Vagina (tissue), 2 donors: ENCODE data around the gene IL11RA. TPM values are rescaled to one million over a fixed set of nuclear protein-coding genes. Genes with fewer than 3 reads are reported as not detected.

Source experiments
- DNase-seq, 2 donors: peaks; one replicate each; pipeline ENCODE4 v3.0.0-alpha.2; 2017; ENCODE audit errors: extremely low spot score in 2 of 2
- H3K27ac ChIP-seq: fragments of 200-600 bp; sonication (generic); one replicate; pipeline ENCODE4 v1.5.1; 2019
- H3K27me3 ChIP-seq: fragments of 200-600 bp; sonication (generic); one replicate; pipeline ENCODE4 v1.5.1; 2019
- H3K36me3 ChIP-seq, 2 donors: fragments of 200-600 bp; sonication (generic); one replicate each; pipeline ENCODE4 v1.5.1; 2017 to 2019
- H3K4me1 ChIP-seq: fragments of 200-600 bp; sonication (generic); one replicate; pipeline ENCODE4 v1.5.1; 2019
- H3K4me3 ChIP-seq, 2 donors: fragments of 200-600 bp; sonication (generic); 1 replicate in 1 of 2; 2 replicates in 1 of 2; pipeline ENCODE4 v1.5.1; 2016 to 2019
- H3K9me3 ChIP-seq: fragments of 200-600 bp; sonication (generic); one replicate; pipeline ENCODE4 v1.5.1; 2019
- POLR2A ChIP-seq, 2 donors: fragments of 450-650 bp; IDR thresholded peaks; one replicate each; pipeline ENCODE4 v1.6.1; 2017; ENCODE audit warnings: antibody characterized with exemption in 2 of 2, mild to moderate bottlenecking in 2 of 2, moderate library complexity in 2 of 2
- POLR2AphosphoS5 ChIP-seq, 2 donors: sonication (generic); formaldehyde crosslinking; IDR thresholded peaks; one replicate each; pipeline ENCODE4 v1.9.0; 2017; ENCODE audit warnings: antibody characterized with exemption in 2 of 2, mild to moderate bottlenecking in 2 of 2, low read depth in 1 of 2; ENCODE audit not compliant: insufficient read depth in 1 of 2
- intact Hi-C: fragments of 100-400 bp; cut with DNase I; formaldehyde crosslinking; loops from one replicate; pipeline ENCODE4 v1.15.1; 2023
- small RNA-seq: library from RNA; depleted of rRNA; stranded (forward); fragments of <200 nt; gene quantifications from one replicate; pipeline ENCODE3, GENCODE V24; 2016
- total RNA-seq: library from RNA; depleted of rRNA; stranded (reverse); fragments of >200 nt; gene quantifications from one replicate; pipeline ENCODE4 v1.2.3, GENCODE V29; 2016
- TF ChIP-seq, protein P1 (sequence below), 3 experiments: fragments of 450-650 bp in 2 of 3; fragments of 200-600 bp in 1 of 3; sonication (generic) in 1 of 3; IDR thresholded peaks; one replicate each; pipeline ENCODE4 v1.5.1; 2017 to 2019; ENCODE audit warnings: antibody characterized with exemption in 3 of 3, mild to moderate bottlenecking in 2 of 3, moderate library complexity in 2 of 3

IL11RA gene
- total RNA-seq, 1 donor from 2014 or later, result 30.7 TPM

DNA sequence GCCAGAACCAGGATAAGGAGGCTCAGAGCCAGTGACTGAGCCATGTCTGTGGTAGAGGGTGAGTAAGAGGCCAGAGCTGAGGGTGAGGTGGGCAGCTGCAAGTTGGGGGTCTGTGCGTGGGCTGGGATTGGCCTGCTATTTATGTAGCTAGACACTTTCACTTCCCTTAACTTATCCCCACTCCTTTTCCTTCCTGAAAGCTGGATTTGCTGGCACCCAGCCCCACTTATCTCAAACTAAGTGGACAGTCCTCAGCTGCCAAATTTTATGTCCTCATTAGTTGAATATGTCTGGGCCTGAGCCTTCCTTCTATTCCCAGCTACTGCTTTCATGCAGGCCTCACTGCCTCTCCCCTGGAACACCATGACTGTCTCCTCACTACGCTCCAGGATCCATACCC, 58.0 kb downstream of the IL11RA start, which contains the start of gene CCL21:
Gene CCL21, minus strand, starts transcription at position 114 of the 400 bp plus-strand sequence. Its CDS starts 70 bp downstream, at position 44.
- Histone ChIP-seq H3K36me3 (no peaks in the 10 kb centered on the region), H3K27ac (no peak within 1 kb of the TSS), H3K4me3 (no peak within 1 kb of the TSS), H3K9me3 (no peaks in the 10 kb centered on the region), H3K4me1 (peaks cover 4% of the 10 kb centered on the region), H3K27me3 (no peaks in the 10 kb centered on the region)
- TF ChIP-seq, protein P1, sequence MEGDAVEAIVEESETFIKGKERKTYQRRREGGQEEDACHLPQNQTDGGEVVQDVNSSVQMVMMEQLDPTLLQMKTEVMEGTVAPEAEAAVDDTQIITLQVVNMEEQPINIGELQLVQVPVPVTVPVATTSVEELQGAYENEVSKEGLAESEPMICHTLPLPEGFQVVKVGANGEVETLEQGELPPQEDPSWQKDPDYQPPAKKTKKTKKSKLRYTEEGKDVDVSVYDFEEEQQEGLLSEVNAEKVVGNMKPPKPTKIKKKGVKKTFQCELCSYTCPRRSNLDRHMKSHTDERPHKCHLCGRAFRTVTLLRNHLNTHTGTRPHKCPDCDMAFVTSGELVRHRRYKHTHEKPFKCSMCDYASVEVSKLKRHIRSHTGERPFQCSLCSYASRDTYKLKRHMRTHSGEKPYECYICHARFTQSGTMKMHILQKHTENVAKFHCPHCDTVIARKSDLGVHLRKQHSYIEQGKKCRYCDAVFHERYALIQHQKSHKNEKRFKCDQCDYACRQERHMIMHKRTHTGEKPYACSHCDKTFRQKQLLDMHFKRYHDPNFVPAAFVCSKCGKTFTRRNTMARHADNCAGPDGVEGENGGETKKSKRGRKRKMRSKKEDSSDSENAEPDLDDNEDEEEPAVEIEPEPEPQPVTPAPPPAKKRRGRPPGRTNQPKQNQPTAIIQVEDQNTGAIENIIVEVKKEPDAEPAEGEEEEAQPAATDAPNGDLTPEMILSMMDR (IDR thresholded peaks at IDR 0.05), result no peak
- TF ChIP-seq POLR2A (IDR thresholded peaks at IDR 0.05) (no peak), POLR2AphosphoS5 (IDR thresholded peaks at IDR 0.05; ENCODE audit: insufficient read depth in 1 of 2, low read depth in 1 of 2) (no peak)
- no peak for DNase-seq
- intact Hi-C loops, result no loop called here

Small RNAs within 50 kb of the gene (small RNA-seq; reads per million reads assigned to genes)
- gene CCL27, result not detected

Other genes with a start within 250 kb of the IL11RA start
- gene FAM219A, start 193.6 kb upstream of the IL11RA start, total RNA-seq, result 9.3 TPM
- not detected for gene DNAI1, start 193.4 kb upstream of the IL11RA start, total RNA-seq
- not detected for gene ENHO, start 129.2 kb upstream of the IL11RA start, total RNA-seq
- 8.3 TPM for gene CNTFR, start 62.5 kb upstream of the IL11RA start, total RNA-seq
- gene RPP25L, start 40.1 kb upstream of the IL11RA start, total RNA-seq, result 31.4 TPM
- 78.6 TPM for gene DCTN3, start 31.7 kb upstream of the IL11RA start, total RNA-seq
- not detected for gene ARID3C, start 23.1 kb upstream of the IL11RA start, total RNA-seq
- gene SIGMAR1, start 14.4 kb upstream of the IL11RA start, total RNA-seq, result 79.3 TPM
- gene GALT, start 5.5 kb upstream of the IL11RA start, total RNA-seq, result 52.5 TPM
- not detected for gene CCL27, start 10.5 kb downstream of the IL11RA start, total RNA-seq
- gene CCL19, start 39.1 kb downstream of the IL11RA start, total RNA-seq, result 3.7 TPM
- gene CCL21, start 58.0 kb downstream of the IL11RA start, total RNA-seq, result 174 TPM